Prostate gland (tissue), 2 donors: Measurements from ENCODE around the gene LPP. TPM values are rescaled to one million over a fixed set of nuclear protein-coding genes. Genes with fewer than 3 reads are reported as not detected.

Experiments
- DNase-seq: peaks from one replicate; pipeline ENCODE4 v3.0.0-alpha.2; 2019; ENCODE audit warnings: low spot score
- H3K27ac ChIP-seq, 2 donors: fragments of 200-600 bp; sonication (generic); 2 replicates each; pipeline ENCODE4 v1.5.1; 2017 to 2019
- H3K27me3 ChIP-seq: fragments of 200-600 bp; sonication (generic); replicated peaks from 2 replicates; pipeline ENCODE4 v1.5.1; 2019; ENCODE audit not compliant: insufficient read depth
- H3K36me3 ChIP-seq, 2 donors: fragments of 200-600 bp; sonication (generic); 1 replicate in 1 of 2; 2 replicates in 1 of 2; pipeline versions ENCODE4 v1.5.1 to v1.8.1; 2017 to 2019
- H3K4me1 ChIP-seq: fragments of 200-600 bp; sonication (generic); replicated peaks from 2 replicates; pipeline ENCODE4 v1.5.1; 2019
- H3K4me3 ChIP-seq, 2 donors: fragments of 200-600 bp; sonication (generic); 2 replicates each; pipeline ENCODE4 v1.5.1; 2017 to 2019
- H3K9me3 ChIP-seq: fragments of 200-600 bp; sonication (generic); 2 replicates; pipeline ENCODE4 v1.5.1; 2017
- POLR2A ChIP-seq: fragments of 450-650 bp; IDR thresholded peaks from one replicate; pipeline ENCODE4 v1.6.1; 2016; ENCODE audit warnings: antibody characterized with exemption, mild to moderate bottlenecking
- POLR2AphosphoS5 ChIP-seq: sonication (generic); formaldehyde crosslinking; IDR thresholded peaks from one replicate; pipeline ENCODE4 v1.6.1; 2017; ENCODE audit warnings: antibody characterized with exemption
- WGBS: methylation state at CpG from one replicate; pipeline ENCODE4 v1.1.5; 2018; 5-methylcytosine and 5-hydroxymethylcytosine counted together
- intact Hi-C: fragments of 100-400 bp; cut with DNase I; formaldehyde crosslinking; loops from one replicate; pipeline ENCODE4 v1.14.2; 2022
- total RNA-seq, 2 donors: library from RNA; depleted of rRNA; stranded (reverse); fragments of >200 nt; gene quantifications; one replicate each; pipeline ENCODE4 v1.1.0, GENCODE V29; 2016
- TF ChIP-seq, protein P1 (sequence below), 4 experiments: fragments of 200-600 bp in 2 of 4; fragments of 450-650 bp in 2 of 4; sonication (generic) in 2 of 4; IDR thresholded peaks; 1 replicate in 3 of 4; 2 replicates in 1 of 4; pipeline ENCODE4 v1.5.1; 2016 to 2019; ENCODE audit warnings: antibody characterized with exemption in 4 of 4, mild to moderate bottlenecking in 2 of 4, moderate library complexity in 2 of 4

Gene LPP
- total RNA-seq, 2 donors from 2014 or later = 219 to 248 TPM

DNA sequence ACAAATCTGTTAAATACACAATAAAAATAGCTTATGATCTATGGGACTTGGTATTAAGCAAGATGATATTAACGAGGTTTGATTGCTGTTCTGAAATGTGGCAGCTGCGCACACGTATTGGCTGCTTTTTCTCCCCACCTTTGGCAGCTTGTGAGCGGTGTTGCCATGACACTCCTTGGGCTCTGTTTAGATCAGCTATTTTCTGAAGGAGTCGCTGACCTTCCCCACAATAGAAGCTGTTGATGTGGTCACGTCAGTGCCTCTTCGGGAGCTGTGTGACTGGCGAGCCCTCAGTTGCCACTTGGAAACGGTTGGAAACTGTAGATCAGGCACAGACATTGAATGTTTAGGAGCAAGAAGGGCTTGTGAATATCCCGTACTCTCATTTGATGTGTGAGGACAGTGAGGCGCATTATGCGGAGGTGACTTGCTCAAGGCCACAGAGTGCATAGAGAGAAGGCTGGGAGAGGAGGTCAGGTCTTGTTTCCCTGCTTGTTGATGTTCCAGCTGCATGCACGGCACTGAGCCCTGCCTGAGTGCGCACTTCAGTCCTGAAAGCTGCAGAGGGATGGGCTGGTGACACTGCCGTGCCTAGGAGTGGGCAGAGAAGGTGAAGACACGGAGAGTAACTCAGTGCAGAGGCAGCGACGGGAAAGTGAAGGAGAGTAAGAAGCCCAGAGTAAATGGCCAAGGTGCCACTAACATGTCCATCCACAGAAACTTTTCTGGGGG, 198.4 kb downstream of the LPP start:
- no peak overlapping the region for H3K27ac ChIP-seq
- no peaks in the 10 kb centered on the region for H3K4me1 ChIP-seq
- DNase-seq = no peak
- WGBS = 85% methylated on average over 18 of the region's 18 CpGs
- H3K36me3 ChIP-seq = no peaks in the 10 kb centered on the region
- H3K27me3 ChIP-seq = no peaks in the 10 kb centered on the region
- no peak for TF ChIP-seq POLR2A
- TF ChIP-seq POLR2AphosphoS5 = no peak
- TF ChIP-seq, protein P1, sequence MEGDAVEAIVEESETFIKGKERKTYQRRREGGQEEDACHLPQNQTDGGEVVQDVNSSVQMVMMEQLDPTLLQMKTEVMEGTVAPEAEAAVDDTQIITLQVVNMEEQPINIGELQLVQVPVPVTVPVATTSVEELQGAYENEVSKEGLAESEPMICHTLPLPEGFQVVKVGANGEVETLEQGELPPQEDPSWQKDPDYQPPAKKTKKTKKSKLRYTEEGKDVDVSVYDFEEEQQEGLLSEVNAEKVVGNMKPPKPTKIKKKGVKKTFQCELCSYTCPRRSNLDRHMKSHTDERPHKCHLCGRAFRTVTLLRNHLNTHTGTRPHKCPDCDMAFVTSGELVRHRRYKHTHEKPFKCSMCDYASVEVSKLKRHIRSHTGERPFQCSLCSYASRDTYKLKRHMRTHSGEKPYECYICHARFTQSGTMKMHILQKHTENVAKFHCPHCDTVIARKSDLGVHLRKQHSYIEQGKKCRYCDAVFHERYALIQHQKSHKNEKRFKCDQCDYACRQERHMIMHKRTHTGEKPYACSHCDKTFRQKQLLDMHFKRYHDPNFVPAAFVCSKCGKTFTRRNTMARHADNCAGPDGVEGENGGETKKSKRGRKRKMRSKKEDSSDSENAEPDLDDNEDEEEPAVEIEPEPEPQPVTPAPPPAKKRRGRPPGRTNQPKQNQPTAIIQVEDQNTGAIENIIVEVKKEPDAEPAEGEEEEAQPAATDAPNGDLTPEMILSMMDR (IDR thresholded peaks at IDR 0.05) = no peak
- H3K9me3 ChIP-seq = no peaks in the 10 kb centered on the region
- H3K4me3 ChIP-seq = no peak overlapping the region
- intact Hi-C loops = no loop called here

DNA sequence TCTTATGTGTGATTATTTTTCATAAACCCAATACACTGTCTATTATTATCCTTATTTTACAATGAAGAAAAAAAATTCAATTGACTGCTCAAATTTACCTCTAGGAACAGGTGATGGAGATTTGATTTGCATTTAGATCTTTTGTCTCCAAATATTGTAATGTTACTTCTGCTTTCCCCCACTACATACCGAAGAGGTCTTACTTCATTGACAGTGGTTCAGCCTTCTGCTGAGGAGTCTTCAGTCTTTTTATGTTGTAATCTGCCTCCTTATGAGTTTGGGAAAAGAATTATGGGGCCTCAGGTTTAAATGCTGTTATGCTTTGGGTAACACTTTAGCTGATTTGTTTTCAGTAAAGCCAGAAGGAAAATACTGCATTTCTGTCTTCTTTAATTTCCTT, 199.5 kb downstream of the LPP start:
- WGBS = 79% methylated on average over 1 of the region's 1 CpG

DNA sequence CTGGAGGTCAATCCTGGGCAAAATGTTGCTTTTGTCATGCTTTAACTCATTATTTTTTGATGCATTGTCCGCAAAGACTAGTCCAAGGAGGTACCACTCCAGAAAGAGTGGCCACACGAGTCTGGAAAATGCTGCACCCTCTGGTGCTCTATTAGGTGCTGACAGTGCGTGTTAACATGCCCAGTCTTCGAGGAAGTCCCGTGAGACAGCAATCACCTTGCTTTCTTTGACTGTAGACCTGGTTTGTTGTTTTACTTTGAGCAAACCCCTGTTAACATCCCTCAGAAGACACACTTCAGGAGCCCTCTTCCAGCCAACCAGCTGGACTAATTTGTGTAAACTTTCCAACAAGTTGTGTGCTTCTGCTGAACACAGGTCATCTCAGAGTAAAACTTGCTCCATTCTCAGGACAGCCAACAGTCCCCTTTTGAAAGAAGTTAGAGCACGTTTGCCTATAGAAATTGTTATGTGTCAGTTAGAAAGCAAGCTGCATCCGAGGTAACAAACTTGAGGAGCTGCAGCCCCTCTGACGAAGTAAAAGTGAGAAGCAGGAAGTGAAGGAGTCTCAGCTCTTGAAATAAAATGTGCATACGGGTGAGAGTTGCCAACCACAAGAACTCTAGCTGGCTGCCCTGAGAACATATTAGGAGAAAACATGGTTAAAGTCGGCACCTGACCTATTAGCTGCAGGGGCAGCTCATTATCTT, 205.0 kb downstream of the LPP start:
- Histone ChIP-seq H3K4me1 (no peaks in the 10 kb centered on the region), H3K9me3 (no peaks in the 10 kb centered on the region), H3K27ac (no peak overlapping the region), H3K4me3 (no peak overlapping the region), H3K27me3 (no peaks in the 10 kb centered on the region), H3K36me3 (no peaks in the 10 kb centered on the region)
- intact Hi-C loops = no loop called here
- 75% methylated on average over 10 of the region's 10 CpGs for WGBS
- DNase-seq = no peak
- TF ChIP-seq, protein P1 (IDR thresholded peaks at IDR 0.05) = no peak
- TF ChIP-seq POLR2A = no peak

More for the DNA sequence above, 199.5 kb downstream of the LPP start:
- intact Hi-C loops = no loop called here
- DNase-seq = no peak
- TF ChIP-seq, protein P1 (IDR thresholded peaks at IDR 0.05) = no peak
- TF ChIP-seq POLR2AphosphoS5 (no peak), POLR2A (no peak)
- Histone ChIP-seq H3K27me3 (no peaks in the 10 kb centered on the region), H3K4me1 (no peaks in the 10 kb centered on the region), H3K27ac (no peak overlapping the region), H3K4me3 (no peak overlapping the region), H3K36me3 (no peaks in the 10 kb centered on the region), H3K9me3 (no peaks in the 10 kb centered on the region)

DNA sequence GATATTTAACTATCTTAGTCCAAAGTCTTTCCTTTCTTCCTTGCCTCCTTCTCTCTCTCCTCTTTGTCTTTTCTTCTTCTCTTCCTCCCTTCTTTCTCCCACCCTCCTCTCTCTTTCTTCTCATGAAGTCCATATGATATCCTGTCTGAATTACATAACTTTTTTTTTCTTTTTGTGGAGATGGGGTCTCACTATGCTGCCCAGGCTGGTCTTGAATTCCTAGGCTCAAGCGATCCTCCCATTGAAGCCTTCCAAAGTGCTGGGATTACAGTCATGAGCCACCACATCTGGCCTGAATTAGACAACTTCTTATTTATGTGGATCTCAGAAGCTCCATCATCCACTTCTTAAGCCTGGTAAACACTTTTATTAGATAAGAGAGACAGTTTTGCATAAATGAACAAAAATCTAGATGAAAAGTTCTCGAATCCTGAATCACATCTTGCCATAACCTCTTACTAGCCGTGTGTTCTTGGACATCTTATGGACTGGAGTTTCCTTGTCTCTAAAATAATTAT, 206.5 kb downstream of the LPP start:
- no peaks in the 10 kb centered on the region for H3K4me1 ChIP-seq
- H3K4me3 ChIP-seq = no peak overlapping the region
- DNase-seq = no peak
- no peaks in the 10 kb centered on the region for H3K36me3 ChIP-seq
- H3K27ac ChIP-seq = no peak overlapping the region
- WGBS = 92% methylated on average over 3 of the region's 3 CpGs
- TF ChIP-seq, protein P1 (IDR thresholded peaks at IDR 0.05) = no peak
- TF ChIP-seq POLR2A = no peak
- TF ChIP-seq POLR2AphosphoS5 = no peak
- intact Hi-C loops = no loop called here
- H3K9me3 ChIP-seq = no peaks in the 10 kb centered on the region
- no peaks in the 10 kb centered on the region for H3K27me3 ChIP-seq
